K562 (cell line): ENCODE data around the gene CSNK1D. TPM values are rescaled to one million over a fixed set of nuclear protein-coding genes. Genes with fewer than 3 reads are reported as not detected.
A peak's percentile ranks its signal among the peaks of the same experiment; 100 is the strongest.

Source experiments
- CEBPZ ChIP-seq: fragments of 150-350 bp; IDR thresholded peaks from 2 replicates; pipeline ENCODE4 v1.6.1; 2014; ENCODE audit warnings: low read depth, mild to moderate bottlenecking, low read length, borderline replicate concordance
- FOSL1 ChIP-seq: fragments of 200-800 bp; sonication (Bioruptor generic); conservative IDR thresholded peaks from 2 replicates; pipeline ENCODE4 v1.6.1; 2016; ENCODE audit warnings: missing genetic modification characterization, missing compliant biosample characterization
- FOXP1 ChIP-seq: sonication (generic); formaldehyde crosslinking; IDR thresholded peaks from 2 replicates; pipeline ENCODE4 v1.8.0; 2022; ENCODE audit warnings: mild to moderate bottlenecking, missing genetic modification reagents
- GATAD2B ChIP-seq: fragments of 450-650 bp; IDR thresholded peaks from 2 replicates; pipeline ENCODE4 v1.6.1; 2017; ENCODE audit warnings: mild to moderate bottlenecking, borderline replicate concordance
- HDAC8 ChIP-seq: fragments of 450-650 bp; IDR thresholded peaks from 2 replicates; pipeline ENCODE4 v1.6.1; 2016; ENCODE audit warnings: mild to moderate bottlenecking, missing genetic modification characterization, moderate library complexity, missing compliant biosample characterization
- ILK ChIP-seq: fragments of 450-650 bp; IDR thresholded peaks from 2 replicates; pipeline ENCODE4 v1.6.1; 2016; ENCODE audit warnings: missing genetic modification characterization, low read depth, mild to moderate bottlenecking, missing compliant biosample characterization, moderate library complexity, borderline replicate concordance
- KDM1A ChIP-seq, 2 experiments: fragments of 450-650 bp; IDR thresholded peaks; 2 replicates each; pipeline ENCODE4 v1.6.1; 2016; ENCODE audit warnings: mild to moderate bottlenecking in 2 of 2
- MECOM ChIP-seq: fragments of 250-450 bp; sonication (Bioruptor Pico); IDR thresholded peaks from 2 replicates; pipeline ENCODE4 v1.8.0; 2022; ENCODE audit warnings: inconsistent platforms
- NCOR1 ChIP-seq: fragments of 450-650 bp; IDR thresholded peaks from 2 replicates; pipeline ENCODE4 v1.6.1; 2016; ENCODE audit warnings: mild to moderate bottlenecking, moderate library complexity
- NFATC3 ChIP-seq: fragments of 450-650 bp; IDR thresholded peaks from 2 replicates; pipeline ENCODE4 v1.6.1; 2017; ENCODE audit warnings: mild to moderate bottlenecking
- NFIC ChIP-seq: fragments of 450-650 bp; IDR thresholded peaks from 2 replicates; pipeline ENCODE4 v1.6.1; 2017; ENCODE audit warnings: mild to moderate bottlenecking, inconsistent platforms
- RAD51 ChIP-seq: fragments of 450-650 bp; IDR thresholded peaks from 2 replicates; pipeline ENCODE4 v1.7.1; 2016; ENCODE audit warnings: low read depth, mild to moderate bottlenecking, borderline replicate concordance
- RBBP5 ChIP-seq: fragments of 200-600 bp; sonication (generic); IDR thresholded peaks from 2 replicates; pipeline ENCODE4 v1.6.1; 2012; ENCODE audit warnings: borderline replicate concordance, mild to moderate bottlenecking, low read length, control low read depth, inconsistent platforms; ENCODE audit not compliant: insufficient read depth, poor library complexity, severe bottlenecking
- TAF1 ChIP-seq: IDR thresholded peaks from 2 replicates; pipeline ENCODE4 v1.6.1; 2011; ENCODE audit warnings: mild to moderate bottlenecking, low read length, moderate library complexity; ENCODE audit not compliant: insufficient read depth, control insufficient read depth, severe bottlenecking; ENCODE audit errors: extremely low read depth
- ZBTB43 ChIP-seq: sonication (generic); formaldehyde crosslinking; IDR thresholded peaks from 2 replicates; pipeline ENCODE4 v1.8.0; 2023; ENCODE audit warnings: mild to moderate bottlenecking, missing genetic modification reagents
- ZNF175 ChIP-seq: fragments of 200-800 bp; sonication (Bioruptor generic); IDR thresholded peaks from 2 replicates; pipeline ENCODE4 v1.6.1; 2016; ENCODE audit warnings: low read depth, mild to moderate bottlenecking, missing genetic modification characterization, missing compliant biosample characterization
- ZNF584 ChIP-seq: fragments of 200-800 bp; sonication (Bioruptor generic); IDR thresholded peaks from 2 replicates; pipeline ENCODE4 v1.6.1; 2016; ENCODE audit warnings: low read depth, mild to moderate bottlenecking, missing genetic modification characterization, missing compliant biosample characterization
- ZZZ3 ChIP-seq: fragments of 450-650 bp; IDR thresholded peaks from 2 replicates; pipeline ENCODE4 v1.6.1; 2016; ENCODE audit warnings: antibody characterized with exemption, mild to moderate bottlenecking, moderate library complexity
- polyA plus RNA-seq, 8 experiments: library from polyadenylated mRNA; depleted of rRNA in 4 of 8; stranded (reverse) in 5 of 8; unstranded in 3 of 8; fragments of >200 nt; fragmentation: Nextera tagmentation in 2 of 8; fragmentation: Illumina TruSeq in 1 of 8; extraction: Ambion mirVana in 2 of 8; extraction: Trizol in 1 of 8; gene quantifications; 2 replicates each; pipeline versions ENCODE4 v1.2.1 to v1.2.3, GENCODE V29; 2011 to 2014; ENCODE audit warnings: inconsistent platforms in 1 of 8, missing spikeins in 1 of 8
- total RNA-seq, 7 experiments: library from RNA; depleted of rRNA in 6 of 7; stranded (reverse); fragments of >200 nt in 6 of 7; fragmentation: Illumina TruSeq in 2 of 7; extraction: Trizol in 2 of 7; gene quantifications; 2 replicates each; pipeline versions ENCODE4 v1.2.1 to v1.2.3, GENCODE V29; 2011 to 2021; ENCODE audit warnings: low replicate concordance in 1 of 7
- TF ChIP-seq, protein P1 (sequence below): fragments of 200-800 bp; sonication (Bioruptor generic); IDR thresholded peaks from 2 replicates; pipeline ENCODE4 v1.6.1; 2017; ENCODE audit warnings: missing genetic modification characterization, missing compliant biosample characterization
- TF ChIP-seq, protein P2 (sequence below): fragments of 250-450 bp; sonication (Bioruptor Pico); IDR thresholded peaks from 2 replicates; pipeline ENCODE4 v1.8.0; 2022; ENCODE audit warnings: moderate library complexity, mild to moderate bottlenecking, inconsistent platforms

The CSNK1D gene
- total and polyA plus RNA-seq, 9 of the 15 experiments (the other 6 are each of a cell fraction or from before 2014, with no cell fraction given): 6.5 to 133 (median 41.3) TPM

DNA sequence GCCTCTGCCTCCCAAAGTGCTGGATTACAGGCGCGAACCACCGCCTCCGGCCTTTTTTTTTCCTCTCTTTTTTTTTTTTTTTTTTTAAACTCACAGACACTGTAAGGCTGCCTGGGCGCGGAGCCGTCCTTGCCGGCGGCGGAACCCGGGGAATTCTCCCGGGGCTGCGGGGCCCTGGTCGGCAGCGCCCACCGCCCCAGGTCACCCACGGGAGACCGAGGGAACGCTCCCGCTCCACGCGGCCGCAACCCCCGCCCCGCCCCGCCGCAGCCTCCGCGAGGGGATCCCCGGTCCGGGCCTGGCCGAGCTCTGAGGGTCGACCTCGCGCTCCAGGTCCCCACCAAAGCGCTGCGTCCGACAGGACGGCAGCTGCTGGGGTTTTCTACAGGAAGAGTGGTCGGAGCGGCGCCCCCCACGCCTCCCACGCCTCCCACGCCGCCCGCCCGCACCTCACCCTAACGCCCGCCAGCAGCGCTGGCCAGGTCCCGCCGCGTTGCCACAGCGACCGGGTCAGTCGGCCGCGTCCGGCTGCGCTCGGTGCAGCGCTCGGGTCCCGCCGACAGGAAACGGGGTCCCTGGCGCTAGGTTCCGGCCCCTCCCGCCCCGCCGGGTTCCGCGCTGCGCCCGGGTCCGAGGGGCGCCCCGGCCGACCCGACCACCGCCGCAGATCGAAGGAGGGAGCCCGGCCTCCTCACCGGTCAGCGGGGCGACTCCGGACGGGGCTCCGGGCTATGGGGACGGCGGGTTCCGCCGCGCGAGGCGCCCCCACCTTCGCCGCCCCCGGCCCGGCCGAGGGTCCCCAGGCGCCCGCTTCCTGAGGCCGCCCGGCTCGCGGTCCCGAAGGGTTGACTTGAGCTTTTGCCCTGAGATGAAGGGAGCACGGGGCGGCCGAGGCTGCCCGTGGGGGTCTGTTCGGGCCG is 60.9 kb downstream of the CSNK1D start, which contains the start of gene CCDC57 (continued):
- TF ChIP-seq, protein P1, sequence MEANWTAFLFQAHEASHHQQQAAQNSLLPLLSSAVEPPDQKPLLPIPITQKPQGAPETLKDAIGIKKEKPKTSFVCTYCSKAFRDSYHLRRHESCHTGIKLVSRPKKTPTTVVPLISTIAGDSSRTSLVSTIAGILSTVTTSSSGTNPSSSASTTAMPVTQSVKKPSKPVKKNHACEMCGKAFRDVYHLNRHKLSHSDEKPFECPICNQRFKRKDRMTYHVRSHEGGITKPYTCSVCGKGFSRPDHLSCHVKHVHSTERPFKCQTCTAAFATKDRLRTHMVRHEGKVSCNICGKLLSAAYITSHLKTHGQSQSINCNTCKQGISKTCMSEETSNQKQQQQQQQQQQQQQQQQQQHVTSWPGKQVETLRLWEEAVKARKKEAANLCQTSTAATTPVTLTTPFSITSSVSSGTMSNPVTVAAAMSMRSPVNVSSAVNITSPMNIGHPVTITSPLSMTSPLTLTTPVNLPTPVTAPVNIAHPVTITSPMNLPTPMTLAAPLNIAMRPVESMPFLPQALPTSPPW (CRISPR knock-in tag): peak; percentile 87
- TF ChIP-seq ZZZ3 (no peak), RBBP5 (peak; percentile 89), NCOR1 (peak; percentile 43), ZNF175 (CRISPR knock-in tag) (no peak), FOXP1 (CRISPR knock-in tag) (peak; percentile 71; the same call in 1 of the 2 replicates), MECOM (CRISPR knock-in tag) (no peak), TAF1 (peak; percentile 92), HDAC8 (tag) (peak; percentile 44; the same call in 1 of the 2 replicates), ZNF584 (no peak), CEBPZ (no peak), NFATC3 (no peak), ZBTB43 (CRISPR knock-in tag) (0 out of 2 replicates have a peak, but pooled peaks have one; percentile 19), GATAD2B (peak; percentile 97), NFIC (peak; percentile 40; the same call in 1 of the 2 replicates), RAD51 (no peak), FOSL1 (tag) (peak; percentile 42; the same call in 1 of the 2 replicates), ILK (tag) (no peak), KDM1A (IDR thresholded peaks at IDR 0.05) (no peak)
- TF ChIP-seq, protein P2, sequence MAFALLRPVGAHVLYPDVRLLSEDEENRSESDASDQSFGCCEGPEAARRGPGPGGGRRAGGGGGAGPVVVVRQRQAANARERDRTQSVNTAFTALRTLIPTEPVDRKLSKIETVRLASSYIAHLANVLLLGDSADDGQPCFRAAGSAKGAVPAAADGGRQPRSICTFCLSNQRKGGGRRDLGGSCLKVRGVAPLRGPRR: no peak
